H1 (cell line): ENCODE results near the gene SLC66A3. TPM values are rescaled to one million over a fixed set of nuclear protein-coding genes. Genes with fewer than 3 reads are reported as not detected.

Experiments
- NANOG ChIP-seq: IDR thresholded peaks from 2 replicates; pipeline ENCODE4 v1.6.1; 2011; ENCODE audit warnings: low read length, low read depth, mild to moderate bottlenecking, inconsistent platforms; ENCODE audit not compliant: insufficient read depth, poor library complexity, severe bottlenecking
- SRF ChIP-seq: IDR thresholded peaks from 2 replicates; pipeline ENCODE4 v1.6.1; 2011; ENCODE audit warnings: mild to moderate bottlenecking, low read depth, low read length, moderate library complexity
- polyA plus RNA-seq, 7 experiments: library from polyadenylated mRNA; depleted of rRNA in 3 of 7; stranded (reverse) in 5 of 7; unstranded in 2 of 7; fragments of >200 nt in 5 of 7; fragments of 200-250 nt in 2 of 7; gene quantifications; 1 replicate in 5 of 7; 2 replicates in 1 of 7; 4 replicates in 1 of 7; pipeline versions ENCODE4 v1.2.1 to v1.2.3, GENCODE V29; 2011 to 2013; ENCODE audit warnings: missing spikeins in 2 of 7, mixed read lengths in 2 of 7
- total RNA-seq: library from RNA; stranded (reverse); fragmentation: NEBNext Ultra II Directional; extraction: Animal tissue kit (Norgen Biotek cat#: 25700); gene quantifications from 2 replicates; pipeline ENCODE4 v1.2.1, GENCODE V29; 2021
- TF ChIP-seq, protein P1 (sequence below), 3 experiments: IDR thresholded peaks; 1 replicate in 2 of 3; 2 replicates in 1 of 3; pipeline versions ENCODE4 v1.5.1 to v1.6.1; 2011; ENCODE audit warnings: low read length in 3 of 3, mild to moderate bottlenecking in 3 of 3, inconsistent platforms in 2 of 3, low read depth in 1 of 3, moderate library complexity in 1 of 3; ENCODE audit not compliant: insufficient read depth in 1 of 3; ENCODE audit errors: control extremely low read depth in 1 of 3

SLC66A3 gene
- total and polyA plus RNA-seq, 2 of the 8 experiments (the other 6 are each of a cell fraction or from before 2014, with no cell fraction given): 8.7 to 27.8 TPM

DNA sequence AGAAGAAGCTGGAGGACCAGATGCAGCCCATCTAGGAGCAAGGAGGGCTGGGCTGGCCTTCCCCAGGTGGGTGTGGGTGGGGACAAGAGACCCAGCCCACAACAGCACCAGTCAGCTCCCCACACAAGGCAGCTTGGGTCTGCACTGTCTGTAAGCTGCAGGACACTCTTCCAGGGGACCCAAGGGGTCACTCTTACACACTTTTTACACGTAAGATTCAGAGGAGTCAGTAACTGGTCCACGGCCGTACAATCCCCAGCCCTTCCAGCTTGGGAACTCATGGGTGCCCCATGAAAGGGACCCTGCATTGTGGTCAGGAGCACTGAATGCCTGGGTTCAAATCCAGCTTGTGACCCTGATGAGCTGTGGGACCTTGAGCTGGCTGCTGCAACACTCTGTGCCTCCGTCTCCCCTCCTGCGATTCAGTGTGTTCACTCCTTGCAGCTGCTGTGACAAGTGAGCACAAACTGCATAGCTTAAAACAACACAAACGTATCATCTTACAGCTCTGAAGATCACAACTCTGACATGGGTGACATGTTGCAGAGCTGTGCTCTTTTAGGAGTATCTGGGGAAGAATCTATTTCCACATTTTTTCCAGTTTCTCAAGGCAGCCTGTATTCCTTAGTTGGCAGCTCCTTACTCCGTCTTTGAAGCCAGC is 11.1 kb upstream of the SLC66A3 start (continued):
- TF ChIP-seq, protein P1, sequence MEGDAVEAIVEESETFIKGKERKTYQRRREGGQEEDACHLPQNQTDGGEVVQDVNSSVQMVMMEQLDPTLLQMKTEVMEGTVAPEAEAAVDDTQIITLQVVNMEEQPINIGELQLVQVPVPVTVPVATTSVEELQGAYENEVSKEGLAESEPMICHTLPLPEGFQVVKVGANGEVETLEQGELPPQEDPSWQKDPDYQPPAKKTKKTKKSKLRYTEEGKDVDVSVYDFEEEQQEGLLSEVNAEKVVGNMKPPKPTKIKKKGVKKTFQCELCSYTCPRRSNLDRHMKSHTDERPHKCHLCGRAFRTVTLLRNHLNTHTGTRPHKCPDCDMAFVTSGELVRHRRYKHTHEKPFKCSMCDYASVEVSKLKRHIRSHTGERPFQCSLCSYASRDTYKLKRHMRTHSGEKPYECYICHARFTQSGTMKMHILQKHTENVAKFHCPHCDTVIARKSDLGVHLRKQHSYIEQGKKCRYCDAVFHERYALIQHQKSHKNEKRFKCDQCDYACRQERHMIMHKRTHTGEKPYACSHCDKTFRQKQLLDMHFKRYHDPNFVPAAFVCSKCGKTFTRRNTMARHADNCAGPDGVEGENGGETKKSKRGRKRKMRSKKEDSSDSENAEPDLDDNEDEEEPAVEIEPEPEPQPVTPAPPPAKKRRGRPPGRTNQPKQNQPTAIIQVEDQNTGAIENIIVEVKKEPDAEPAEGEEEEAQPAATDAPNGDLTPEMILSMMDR (IDR thresholded peaks at IDR 0.05; ENCODE audit: control extremely low read depth in 1 of 3, insufficient read depth in 1 of 3, low read depth in 1 of 3, low read length in 3 of 3): no peak
- TF ChIP-seq SRF (no peak), NANOG (no peak)
